IMR-90 (cell line): Measurements from ENCODE around the gene EHBP1L1. TPM values are rescaled to one million over a fixed set of nuclear protein-coding genes. Genes with fewer than 3 reads are reported as not detected.

ENCODE experiments used
- ATAC-seq: fragments of 200-7000 bp; cut with Tn5 transposase; 2 replicates; pipeline ENCODE4 v1.9.1; 2020; ENCODE audit warnings: low read depth, mild to moderate bottlenecking, moderate library complexity
- BruUV-seq: library from RNA; stranded (reverse); fragments of 400-500 nt; replicated peaks from 2 replicates; lab custom pipeline; 2021; lab: Mats Ljungman, UMichigan
- CTCF ChIA-PET: fragments of 300-600 bp; formaldehyde crosslinking; extraction: SDS; loops from one replicate; lab custom pipeline; 2021; ENCODE audit warnings: antibody characterized with exemption; lab: Yijun Ruan, JAX
- POLR2A ChIA-PET: fragments of 300-600 bp; sonication (Branson Sonifier 250); formaldehyde crosslinking; loops from one replicate; lab custom pipeline; 2022; ENCODE audit warnings: antibody characterized with exemption; ENCODE audit not compliant: unreplicated experiment; lab: Charles Lee
- DNase-seq: peaks from one replicate; pipeline ENCODE4 v3.0.0; 2013
- H2AFZ ChIP-seq: replicated peaks from 2 replicates; pipeline ENCODE3; 2013; ENCODE audit warnings: low read length, mild to moderate bottlenecking; ENCODE audit not compliant: poor library complexity
- H2AK5ac ChIP-seq: 2 replicates; pipeline ENCODE4 v1.6.1; 2013; ENCODE audit warnings: low read depth, low read length, inconsistent platforms
- H2AK9ac ChIP-seq: replicated peaks from 2 replicates; pipeline ENCODE3; 2013; ENCODE audit warnings: mild to moderate bottlenecking, low read depth, low read length, moderate library complexity; ENCODE audit not compliant: poor library complexity
- H2BK120ac ChIP-seq: 2 replicates; pipeline ENCODE4 v1.6.1; 2013; ENCODE audit warnings: low read depth, low read length, inconsistent platforms
- H2BK15ac ChIP-seq: 3 replicates; pipeline ENCODE4 v1.6.1; 2013; ENCODE audit warnings: low read depth, low read length, inconsistent platforms
- H2BK20ac ChIP-seq: 2 replicates; pipeline ENCODE4 v1.6.1; 2013; ENCODE audit warnings: low read depth, mild to moderate bottlenecking, inconsistent platforms, low read length, moderate library complexity
- H2BK5ac ChIP-seq: 2 replicates; pipeline ENCODE4 v1.6.1; 2013; ENCODE audit warnings: mild to moderate bottlenecking, low read depth, low read length, inconsistent platforms; ENCODE audit not compliant: poor library complexity, severe bottlenecking
- H3K14ac ChIP-seq: replicated peaks from 2 replicates; pipeline ENCODE4 v1.6.1; 2013; ENCODE audit warnings: low read depth, low read length, inconsistent platforms
- H3K18ac ChIP-seq: 2 replicates; pipeline ENCODE4 v1.6.1; 2013; ENCODE audit warnings: low read depth, low read length, control low read depth
- H3K23ac ChIP-seq: 2 replicates; pipeline ENCODE4 v1.6.1; 2013; ENCODE audit warnings: low read depth, low read length, inconsistent platforms
- H3K27ac ChIP-seq: 2 replicates; pipeline ENCODE4 v1.5.1; 2013; ENCODE audit warnings: mild to moderate bottlenecking, control low read depth, low read length; ENCODE audit not compliant: insufficient read depth
- H3K27me3 ChIP-seq: 2 replicates; pipeline ENCODE4 v1.6.1; 2013; ENCODE audit warnings: low read length; ENCODE audit not compliant: control insufficient read depth, insufficient read depth
- H3K36me3 ChIP-seq: 2 replicates; pipeline ENCODE4 v1.6.1; 2013; ENCODE audit warnings: low read length, mixed read lengths; ENCODE audit not compliant: control insufficient read depth, insufficient read depth
- H3K4ac ChIP-seq: 2 replicates; pipeline ENCODE4 v1.6.1; 2013; ENCODE audit warnings: low read depth, low read length, inconsistent platforms
- H3K4me1 ChIP-seq: 2 replicates; pipeline ENCODE4 v1.6.1; 2013; ENCODE audit warnings: low read length, mixed read lengths; ENCODE audit not compliant: control insufficient read depth, insufficient read depth
- H3K4me2 ChIP-seq: 2 replicates; pipeline ENCODE4 v1.6.1; 2013; ENCODE audit warnings: low read depth, mild to moderate bottlenecking, control low read depth, low read length, moderate library complexity
- H3K4me3 ChIP-seq: 2 replicates; pipeline ENCODE4 v1.5.1; 2013; ENCODE audit warnings: low read depth, mild to moderate bottlenecking, control low read depth, low read length, moderate library complexity; ENCODE audit not compliant: insufficient read depth
- H3K56ac ChIP-seq: 2 replicates; pipeline ENCODE4 v1.6.1; 2013; ENCODE audit warnings: low read length, inconsistent platforms; ENCODE audit not compliant: insufficient read depth; ENCODE audit errors: extremely low read depth
- H3K79me1 ChIP-seq, 2 experiments: 2 replicates each; pipeline ENCODE4 v1.6.1; 2013; ENCODE audit warnings: low read length in 2 of 2, inconsistent platforms in 1 of 2, low read depth in 1 of 2
- H3K9ac ChIP-seq: 2 replicates; pipeline ENCODE4 v1.6.1; 2013; ENCODE audit warnings: low read depth, low read length, control low read depth
- H3K9me1 ChIP-seq: 2 replicates; pipeline ENCODE4 v1.6.1; 2013; ENCODE audit warnings: low read length, inconsistent platforms; ENCODE audit not compliant: insufficient read depth
- H3K9me3 ChIP-seq: 2 replicates; pipeline ENCODE4 v1.6.1; 2013; ENCODE audit warnings: low read length; ENCODE audit not compliant: control insufficient read depth, insufficient read depth
- H4K20me1 ChIP-seq: 2 replicates; pipeline ENCODE4 v1.6.1; 2013; ENCODE audit warnings: low read length, inconsistent platforms; ENCODE audit not compliant: insufficient read depth
- H4K5ac ChIP-seq: 2 replicates; pipeline ENCODE4 v1.6.1; 2013; ENCODE audit warnings: mild to moderate bottlenecking, low read depth, low read length, control low read depth
- H4K8ac ChIP-seq, 2 experiments: 2 replicates each; pipeline ENCODE4 v1.6.1; 2013; ENCODE audit warnings: low read depth in 2 of 2, low read length in 2 of 2, control low read depth in 1 of 2, inconsistent platforms in 1 of 2
- H4K91ac ChIP-seq: 2 replicates; pipeline ENCODE4 v1.6.1; 2013; ENCODE audit warnings: low read depth, low read length, inconsistent platforms; ENCODE audit not compliant: insufficient read depth
- BHLHE40 ChIP-seq: fragments of 150-350 bp; IDR thresholded peaks from 2 replicates; pipeline ENCODE4 v1.6.1; 2016; ENCODE audit warnings: mild to moderate bottlenecking, low read depth, low read length
- CHD1 ChIP-seq: IDR thresholded peaks from 2 replicates; pipeline ENCODE4 v1.6.1; 2012; ENCODE audit warnings: low read depth, low read length, improper control_type of control experiment
- CTCF ChIP-seq: conservative IDR thresholded peaks from 2 replicates; pipeline ENCODE4 v1.5.1; 2012; ENCODE audit warnings: mild to moderate bottlenecking, low read depth, low read length, improper control_type of control experiment
- MXI1 ChIP-seq: IDR thresholded peaks from 2 replicates; pipeline ENCODE4 v1.6.1; 2012; ENCODE audit warnings: low read depth, mild to moderate bottlenecking, low read length, moderate library complexity, borderline replicate concordance
- NFE2L2 ChIP-seq: fragments of 150-350 bp; IDR thresholded peaks from 2 replicates; pipeline ENCODE4 v1.6.1; 2016; ENCODE audit warnings: low read depth, mild to moderate bottlenecking, low read length
- RAD21 ChIP-seq: IDR thresholded peaks from 2 replicates; pipeline ENCODE4 v1.6.1; 2012; ENCODE audit warnings: low read length, improper control_type of control experiment
- RFX5 ChIP-seq: IDR thresholded peaks from 2 replicates; pipeline ENCODE4 v1.8.0; 2012; ENCODE audit warnings: low read depth, mild to moderate bottlenecking, low read length, moderate library complexity
- SMC3 ChIP-seq: fragments of 150-350 bp; IDR thresholded peaks from 2 replicates; pipeline ENCODE4 v1.6.1; 2016; ENCODE audit warnings: low read depth, mild to moderate bottlenecking, antibody characterized with exemption, low read length, moderate library complexity
- WGBS, 2 experiments: methylation state at CpG; one replicate each; pipeline versions ENCODE4 v1.1.5 to v1.1.7; 2013; ENCODE audit warnings: missing lambda C conversion rate in 2 of 2; ENCODE audit not compliant: insufficient read length in 1 of 2; ENCODE audit errors: extremely low coverage in 2 of 2; 5-methylcytosine and 5-hydroxymethylcytosine counted together
- dilution Hi-C: fragments of 300-500 bp; cut with HindIII; formaldehyde crosslinking; loops from one replicate; pipeline ENCODE4 v1.14.3; 2018; ENCODE audit warnings: low sequenced_read_pairs; ENCODE audit not compliant: unreplicated experiment
- in situ Hi-C: fragments of 300-500 bp; cut with MboI; formaldehyde crosslinking; loops from 3 replicates; pipeline ENCODE4 v1.14.3; 2019; ENCODE audit warnings: low sequenced_read_pairs, inconsistent platforms, mixed read lengths
- intact Hi-C: fragments of 100-400 bp; cut with micrococcal nuclease; formaldehyde crosslinking; loops from 2 replicates; pipeline ENCODE4 v1.10.0; 2022
- polyA plus RNA-seq, 3 experiments: library from polyadenylated mRNA; depleted of rRNA; stranded (reverse); fragments of >200 nt; gene quantifications; 2 replicates each; pipeline ENCODE4 v1.2.3, GENCODE V29; 2012; ENCODE audit warnings: low replicate concordance in 1 of 3
- total RNA-seq: library from RNA; depleted of rRNA; stranded (reverse); fragments of >200 nt; gene quantifications from 2 replicates; pipeline ENCODE4 v1.2.3, GENCODE V29; 2012

EHBP1L1 gene
- total and polyA plus RNA-seq, 2 of the 4 experiments (the other 2 are of a cell fraction), result 10.0 to 27.4 TPM

GRCh38 chr11:65546217-65546958, 29.5 kb upstream of the EHBP1L1 start:
- WGBS, 2 experiments, result 80% methylated on average over 20 of the region's 64 CpGs; no CpG with 5 or more reads in 1 of the 2 experiments

More at GRCh38 chr11:65546217-65546958, 29.5 kb upstream of the EHBP1L1 start:
- Histone ChIP-seq H3K36me3 (peaks cover 44% of the 10 kb centered on the region), H2BK120ac (no peak overlapping the region), H2BK15ac (no peak overlapping the region), H3K4me2 (no peak overlapping the region), H3K27ac (no peak overlapping the region), H3K9me1 (no peaks in the 10 kb centered on the region), H3K23ac (no peak overlapping the region), H3K9ac (no peak overlapping the region), H3K56ac (no peak overlapping the region), H3K14ac (no peak overlapping the region), H3K4ac (no peak overlapping the region), H4K91ac (no peak overlapping the region), H2AK5ac (no peak overlapping the region), H2AK9ac (peak overlapping the region; percentile 48), H3K79me1 (peaks cover 0 to 3% of the 10 kb centered on the region in 2 experiments; a peak in 2 of 4 replicates), H4K20me1 (peaks cover 4% of the 10 kb centered on the region; the same call in 1 of the 2 replicates), H2BK5ac (no peak overlapping the region), H2BK20ac (no peak overlapping the region), H3K4me3 (no peak overlapping the region), H3K27me3 (no peaks in the 10 kb centered on the region), H4K8ac (no peak overlapping the region), H3K18ac (no peak overlapping the region), H3K4me1 (peaks cover 2% of the 10 kb centered on the region; the same call in 1 of the 2 replicates), H3K9me3 (no peaks in the 10 kb centered on the region), H2AFZ (no peak overlapping the region), H4K5ac (no peak overlapping the region)
- ATAC-seq, result no peak
- no peak for DNase-seq
- ChIA-PET POLR2A (no interaction called here), CTCF (no interaction called here)
- in situ Hi-C loops (no loop called here), intact Hi-C loops (no loop called here), dilution Hi-C loops (no loop called here)
- BruUV-seq, result no TSS peak
- TF ChIP-seq SMC3, result no peak
- no peak for TF ChIP-seq CHD1
- TF ChIP-seq RFX5, result no peak
- no peak for TF ChIP-seq NFE2L2
- no peak for TF ChIP-seq CTCF
- TF ChIP-seq MXI1, result no peak
- TF ChIP-seq BHLHE40, result no peak
- TF ChIP-seq RAD21, result no peak
